Stomach (tissue), 4 donors: ENCODE data around the gene FRAS1.

Experiments
- CTCF ChIP-seq, 7 experiments: fragments of 450-650 bp in 4 of 7; fragments of 200-600 bp in 3 of 7; sonication (generic) in 3 of 7; IDR thresholded peaks; one replicate each; pipeline ENCODE4 v1.5.1; 2016 to 2019; ENCODE audit warnings: antibody characterized with exemption in 7 of 7, control low read depth in 2 of 7, mild to moderate bottlenecking in 1 of 7
- EP300 ChIP-seq: sonication (generic); formaldehyde crosslinking; IDR thresholded peaks from one replicate; pipeline ENCODE4 v1.6.1; 2017; ENCODE audit warnings: antibody characterized with exemption
- POLR2A ChIP-seq, 4 donors: fragments of 450-650 bp; IDR thresholded peaks; one replicate each; pipeline ENCODE4 v1.6.1; 2016; ENCODE audit warnings: antibody characterized with exemption in 4 of 4, control low read depth in 2 of 4, mild to moderate bottlenecking in 1 of 4, moderate library complexity in 1 of 4
- POLR2AphosphoS5 ChIP-seq, 3 donors: sonication (generic); formaldehyde crosslinking; IDR thresholded peaks; one replicate each; pipeline ENCODE4 v1.6.1; 2016; ENCODE audit warnings: antibody characterized with exemption in 3 of 3

- TF ChIP-seq POLR2A (IDR thresholded peaks at IDR 0.05) (no peak), CTCF (IDR thresholded peaks at IDR 0.05) (no peak), POLR2AphosphoS5 (IDR thresholded peaks at IDR 0.05) (no peak), EP300 (no peak)
These were observed 340.1 kb downstream of the FRAS1 start for GRCh38 chr4:78397292-78397630.
